Osteoblast (primary cell): ENCODE measurements around the gene LCK. TPM values are rescaled to one million over a fixed set of nuclear protein-coding genes. Genes with fewer than 3 reads are reported as not detected.
A peak's percentile ranks its signal among the peaks of the same experiment; 100 is the strongest.

Experiments
- DNase-seq: peaks from one replicate; pipeline ENCODE4 v3.0.0; 2011; ENCODE audit warnings: low spot score, mixed read lengths; ENCODE audit not compliant: insufficient read length; ENCODE audit errors: missing footprints
- H2AFZ ChIP-seq: 2 replicates; pipeline ENCODE4 v1.6.0; 2011; ENCODE audit warnings: mild to moderate bottlenecking, low read length
- H3K27ac ChIP-seq: 2 replicates; pipeline ENCODE4 v1.5.1; 2011; ENCODE audit warnings: mild to moderate bottlenecking, low read depth, low read length, moderate library complexity
- H3K27me3 ChIP-seq: 2 replicates; pipeline ENCODE4 v1.6.0; 2012; ENCODE audit warnings: mild to moderate bottlenecking, control low read depth, inconsistent platforms, low read length, moderate library complexity; ENCODE audit not compliant: insufficient read depth
- H3K36me3 ChIP-seq: 2 replicates; pipeline ENCODE4 v1.5.1; 2011; ENCODE audit warnings: mild to moderate bottlenecking, low read length, control low read depth, moderate library complexity; ENCODE audit not compliant: insufficient read depth
- H3K4me1 ChIP-seq: 2 replicates; pipeline ENCODE4 v1.5.1; 2011; ENCODE audit warnings: mild to moderate bottlenecking, low read length, control low read depth, moderate library complexity; ENCODE audit not compliant: insufficient read depth
- H3K4me2 ChIP-seq: 2 replicates; pipeline ENCODE4 v1.6.0; 2011; ENCODE audit warnings: mild to moderate bottlenecking, low read length; ENCODE audit not compliant: insufficient read depth
- H3K4me3 ChIP-seq: fragments of 200-600 bp; sonication (generic); 3 replicates; pipeline ENCODE4 v1.5.1; 2012; ENCODE audit warnings: mild to moderate bottlenecking, low read length, inconsistent platforms; ENCODE audit not compliant: insufficient read depth
- H3K79me2 ChIP-seq: 2 replicates; pipeline ENCODE4 v1.6.0; 2012; ENCODE audit warnings: mild to moderate bottlenecking, low read length, control low read depth, inconsistent platforms; ENCODE audit not compliant: insufficient read depth
- H3K9me3 ChIP-seq: 2 replicates; pipeline ENCODE4 v1.5.1; 2011; ENCODE audit warnings: low read depth, low read length, control low read depth
- H4K20me1 ChIP-seq: 2 replicates; pipeline ENCODE4 v1.6.0; 2012; ENCODE audit warnings: mild to moderate bottlenecking, low read length, control low read depth; ENCODE audit not compliant: insufficient read depth
- total RNA-seq: library from RNA; depleted of rRNA; stranded (reverse); fragments of >200 nt; gene quantifications from 2 replicates; pipeline ENCODE4 v1.2.3, GENCODE V29; 2012
- TF ChIP-seq, protein P1 (sequence below): IDR thresholded peaks from 2 replicates; pipeline ENCODE4 v1.5.1; 2011; ENCODE audit warnings: mild to moderate bottlenecking, low read depth, low read length, moderate library complexity; ENCODE audit errors: extremely low read depth

LCK gene
- total RNA-seq, 1 donor: not detected

DNA sequence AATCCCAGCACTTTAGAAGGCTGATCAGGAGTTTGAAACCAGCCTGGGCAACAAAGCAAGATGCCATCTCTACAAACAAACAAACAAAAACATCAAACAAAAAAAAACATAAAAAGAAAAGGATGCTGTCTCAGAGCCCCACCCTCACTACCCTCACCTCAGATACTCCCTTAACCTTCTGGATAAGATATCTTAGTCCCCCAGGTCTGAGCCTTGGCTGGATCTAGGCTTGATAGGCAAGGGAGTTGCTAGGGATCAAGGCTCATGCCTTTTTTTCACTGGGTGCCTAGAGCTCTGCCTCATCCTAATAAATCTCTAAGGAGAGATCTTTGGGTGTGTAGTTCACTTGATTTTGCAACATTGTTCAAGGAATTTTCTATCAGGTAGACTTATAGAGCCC lies 48.3 kb downstream of the LCK start:
- peaks cover 23% of the 10 kb centered on the region for H4K20me1 ChIP-seq
- no peaks in the 10 kb centered on the region for H3K9me3 ChIP-seq
- no peak overlapping the region for H3K4me2 ChIP-seq
- H3K79me2 ChIP-seq: peaks cover 51% of the 10 kb centered on the region
- no peak overlapping the region for H3K27ac ChIP-seq
- H3K27me3 ChIP-seq: no peaks in the 10 kb centered on the region
- peaks cover 10% of the 10 kb centered on the region for H3K36me3 ChIP-seq
- H3K4me3 ChIP-seq: no peak overlapping the region
- TF ChIP-seq, protein P1, sequence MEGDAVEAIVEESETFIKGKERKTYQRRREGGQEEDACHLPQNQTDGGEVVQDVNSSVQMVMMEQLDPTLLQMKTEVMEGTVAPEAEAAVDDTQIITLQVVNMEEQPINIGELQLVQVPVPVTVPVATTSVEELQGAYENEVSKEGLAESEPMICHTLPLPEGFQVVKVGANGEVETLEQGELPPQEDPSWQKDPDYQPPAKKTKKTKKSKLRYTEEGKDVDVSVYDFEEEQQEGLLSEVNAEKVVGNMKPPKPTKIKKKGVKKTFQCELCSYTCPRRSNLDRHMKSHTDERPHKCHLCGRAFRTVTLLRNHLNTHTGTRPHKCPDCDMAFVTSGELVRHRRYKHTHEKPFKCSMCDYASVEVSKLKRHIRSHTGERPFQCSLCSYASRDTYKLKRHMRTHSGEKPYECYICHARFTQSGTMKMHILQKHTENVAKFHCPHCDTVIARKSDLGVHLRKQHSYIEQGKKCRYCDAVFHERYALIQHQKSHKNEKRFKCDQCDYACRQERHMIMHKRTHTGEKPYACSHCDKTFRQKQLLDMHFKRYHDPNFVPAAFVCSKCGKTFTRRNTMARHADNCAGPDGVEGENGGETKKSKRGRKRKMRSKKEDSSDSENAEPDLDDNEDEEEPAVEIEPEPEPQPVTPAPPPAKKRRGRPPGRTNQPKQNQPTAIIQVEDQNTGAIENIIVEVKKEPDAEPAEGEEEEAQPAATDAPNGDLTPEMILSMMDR: no peak
- peaks cover 9% of the 10 kb centered on the region for H3K4me1 ChIP-seq
- H2AFZ ChIP-seq: no peak overlapping the region
- DNase-seq: no peak

- H3K4me2 ChIP-seq: no peak overlapping the region
- peaks cover 21% of the 10 kb centered on the region for H3K4me1 ChIP-seq
- H3K27ac ChIP-seq: no peak overlapping the region
- no peak for DNase-seq
- H3K4me3 ChIP-seq: no peak overlapping the region
- no peak overlapping the region for H2AFZ ChIP-seq
- TF ChIP-seq, protein P1: no peak
- peaks cover 18% of the 10 kb centered on the region for H4K20me1 ChIP-seq
- H3K79me2 ChIP-seq: peaks cover 21% of the 10 kb centered on the region
- peaks cover 26% of the 10 kb centered on the region for H3K36me3 ChIP-seq
- H3K9me3 ChIP-seq: no peaks in the 10 kb centered on the region
- no peaks in the 10 kb centered on the region for H3K27me3 ChIP-seq
Observed at GRCh38 chr1:32303358-32303757, 52.3 kb downstream of the LCK start.

GRCh38 chr1:32303997-32304622 lies 53.0 kb downstream of the LCK start:
- TF ChIP-seq, protein P1: no peak
- no peak overlapping the region for H2AFZ ChIP-seq
- no peak overlapping the region for H3K27ac ChIP-seq
- peaks cover 22% of the 10 kb centered on the region for H3K79me2 ChIP-seq
- H3K4me1 ChIP-seq: peaks cover 21% of the 10 kb centered on the region
- peaks cover 18% of the 10 kb centered on the region for H4K20me1 ChIP-seq
- no peaks in the 10 kb centered on the region for H3K9me3 ChIP-seq
- H3K27me3 ChIP-seq: no peaks in the 10 kb centered on the region
- DNase-seq: peak; percentile 11
- H3K36me3 ChIP-seq: peaks cover 26% of the 10 kb centered on the region
- H3K4me3 ChIP-seq: no peak overlapping the region
- H3K4me2 ChIP-seq: no peak overlapping the region

- TF ChIP-seq, protein P1: no peak
- Histone ChIP-seq H3K27ac (no peak overlapping the region), H2AFZ (no peak overlapping the region), H3K27me3 (no peaks in the 10 kb centered on the region), H3K79me2 (peaks cover 25% of the 10 kb centered on the region), H3K4me2 (no peak overlapping the region), H3K9me3 (no peaks in the 10 kb centered on the region), H4K20me1 (peaks cover 15% of the 10 kb centered on the region), H3K36me3 (peaks cover 26% of the 10 kb centered on the region), H3K4me3 (no peak overlapping the region), H3K4me1 (peaks cover 21% of the 10 kb centered on the region)
- no peak for DNase-seq
Observed at GRCh38 chr1:32305310-32305709, 54.2 kb downstream of the LCK start.
